Measurements from ENCODE around the gene CPNE5. TPM values are rescaled to one million over a fixed set of nuclear protein-coding genes. Genes with fewer than 3 reads are reported as not detected.

The CPNE5 gene
- total RNA-seq, 1 donor from 2014 or later: 2.3 TPM

DNA sequence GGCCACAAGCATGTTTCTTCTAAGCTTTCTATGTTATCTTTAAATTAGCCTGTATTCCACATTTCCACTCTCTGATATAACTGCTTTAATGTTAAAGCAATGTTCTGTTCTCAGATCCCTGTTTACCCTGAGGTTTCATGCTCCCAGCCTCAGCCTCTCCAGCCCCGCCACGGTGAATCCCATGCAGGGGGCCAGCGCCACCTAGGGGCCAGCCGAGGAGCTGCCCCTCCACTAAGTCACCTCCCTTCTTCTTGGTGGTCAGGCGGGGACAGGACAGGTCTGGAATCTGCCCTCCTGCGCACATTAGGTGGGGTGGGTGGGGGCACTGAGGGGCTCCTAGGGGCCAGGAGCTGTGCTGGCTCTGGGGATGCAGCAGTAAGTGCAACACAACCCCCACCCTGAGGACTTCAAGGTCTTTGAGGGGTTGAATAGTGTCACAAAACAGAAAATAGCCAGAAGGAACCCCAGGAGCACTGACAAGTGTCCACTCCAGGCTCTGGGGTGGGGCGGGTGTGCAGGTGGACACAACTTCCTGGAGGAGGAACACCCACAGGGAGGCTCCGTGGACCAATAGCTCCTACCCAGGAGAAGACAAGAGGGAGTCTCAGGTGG, 80.0 kb downstream of the CPNE5 start:
- no peaks in the 10 kb centered on the region for H3K36me3 ChIP-seq
- DNase-seq (peak; percentile 90), ATAC-seq (peak; percentile 95)
- TF ChIP-seq, protein P1, sequence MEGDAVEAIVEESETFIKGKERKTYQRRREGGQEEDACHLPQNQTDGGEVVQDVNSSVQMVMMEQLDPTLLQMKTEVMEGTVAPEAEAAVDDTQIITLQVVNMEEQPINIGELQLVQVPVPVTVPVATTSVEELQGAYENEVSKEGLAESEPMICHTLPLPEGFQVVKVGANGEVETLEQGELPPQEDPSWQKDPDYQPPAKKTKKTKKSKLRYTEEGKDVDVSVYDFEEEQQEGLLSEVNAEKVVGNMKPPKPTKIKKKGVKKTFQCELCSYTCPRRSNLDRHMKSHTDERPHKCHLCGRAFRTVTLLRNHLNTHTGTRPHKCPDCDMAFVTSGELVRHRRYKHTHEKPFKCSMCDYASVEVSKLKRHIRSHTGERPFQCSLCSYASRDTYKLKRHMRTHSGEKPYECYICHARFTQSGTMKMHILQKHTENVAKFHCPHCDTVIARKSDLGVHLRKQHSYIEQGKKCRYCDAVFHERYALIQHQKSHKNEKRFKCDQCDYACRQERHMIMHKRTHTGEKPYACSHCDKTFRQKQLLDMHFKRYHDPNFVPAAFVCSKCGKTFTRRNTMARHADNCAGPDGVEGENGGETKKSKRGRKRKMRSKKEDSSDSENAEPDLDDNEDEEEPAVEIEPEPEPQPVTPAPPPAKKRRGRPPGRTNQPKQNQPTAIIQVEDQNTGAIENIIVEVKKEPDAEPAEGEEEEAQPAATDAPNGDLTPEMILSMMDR (IDR thresholded peaks at IDR 0.05): peak; percentile 94
- no peak overlapping the region for H3K27ac ChIP-seq
- H3K9me3 ChIP-seq: no peaks in the 10 kb centered on the region
- peaks cover 12% of the 10 kb centered on the region for H3K4me1 ChIP-seq
- H3K4me3 ChIP-seq: no peak overlapping the region
- no peaks in the 10 kb centered on the region for H3K27me3 ChIP-seq
- intact Hi-C loops (cut with DNase I): loop anchor here (5.0 kb wide), 1 partner anchor 67 kb away; no protein-coding TSS in a partner anchor

DNA sequence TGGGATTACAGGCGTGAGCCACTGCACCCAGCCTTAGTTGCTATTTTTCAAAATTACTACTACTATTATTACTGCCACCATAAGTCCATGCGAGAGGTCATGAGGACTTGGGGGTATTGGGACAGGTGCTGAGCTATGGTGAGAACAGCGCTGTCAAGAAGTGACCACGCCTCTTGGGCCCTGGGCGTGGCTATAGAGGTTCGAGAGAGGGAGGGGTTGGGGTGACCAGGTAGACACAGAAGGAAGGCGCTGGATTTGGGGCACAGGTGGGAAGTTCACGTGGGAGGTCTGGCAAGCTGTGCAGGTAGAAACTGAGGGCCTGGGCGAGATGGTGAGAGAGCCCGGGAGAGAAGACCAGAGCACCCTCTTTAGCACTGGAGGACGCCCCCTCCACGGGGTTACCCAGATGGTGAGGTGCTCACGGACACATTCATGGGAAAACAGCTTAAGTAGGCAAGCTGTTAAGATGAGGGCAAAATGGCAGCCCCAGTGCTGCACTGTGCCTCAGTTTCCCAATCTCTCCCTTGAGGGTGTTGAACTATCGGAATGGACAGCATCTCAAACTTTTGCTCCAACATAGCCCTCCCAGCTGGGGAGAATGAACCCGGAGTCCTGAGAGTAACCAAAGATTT, 80.6 kb downstream of the CPNE5 start:
- intact Hi-C loops (cut with DNase I): loop anchor here (5.0 kb wide), 1 partner anchor 66 kb away; no protein-coding TSS in a partner anchor
- DNase-seq: no peak
- H3K9me3 ChIP-seq: no peaks in the 10 kb centered on the region
- H3K27me3 ChIP-seq: no peaks in the 10 kb centered on the region
- ATAC-seq: peak; percentile 15
- H3K36me3 ChIP-seq: no peaks in the 10 kb centered on the region
- H3K27ac ChIP-seq: no peak overlapping the region
- H3K4me1 ChIP-seq: peaks cover 12% of the 10 kb centered on the region
- no peak overlapping the region for H3K4me3 ChIP-seq
- TF ChIP-seq, protein P1 (IDR thresholded peaks at IDR 0.05): no peak

DNA sequence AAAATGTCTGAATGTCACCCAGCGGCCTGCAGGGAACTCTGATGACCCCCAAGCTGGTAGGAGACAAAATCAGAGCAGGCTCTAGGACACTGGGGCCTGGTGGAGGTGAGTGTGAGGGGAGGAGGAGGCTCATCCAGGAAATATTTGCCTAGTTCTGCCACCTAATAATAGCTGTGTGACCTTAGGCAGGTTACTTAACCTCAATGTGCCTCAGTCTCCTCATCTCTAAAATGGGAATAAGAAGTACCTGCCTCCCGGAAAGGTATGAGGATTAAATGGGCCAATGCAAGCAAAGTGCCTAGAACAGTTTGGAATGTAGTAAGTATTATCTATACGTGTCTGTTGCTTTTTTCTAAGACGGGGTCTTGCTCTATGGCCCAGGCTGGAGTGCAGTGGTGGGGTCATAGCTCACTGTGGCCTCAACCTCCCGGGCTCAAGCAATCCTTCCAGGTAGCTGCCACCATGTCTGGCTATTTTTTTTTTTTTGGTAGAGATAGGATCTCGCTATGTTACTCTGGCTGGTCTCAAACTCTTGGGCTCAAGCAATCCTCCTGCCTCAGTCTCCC, 81.2 kb downstream of the CPNE5 start:
- Histone ChIP-seq H3K4me3 (no peak overlapping the region), H3K27me3 (no peaks in the 10 kb centered on the region), H3K27ac (no peak overlapping the region), H3K9me3 (no peaks in the 10 kb centered on the region), H3K36me3 (no peaks in the 10 kb centered on the region), H3K4me1 (peaks cover 12% of the 10 kb centered on the region)
- ATAC-seq: no peak
- no peak for DNase-seq
- intact Hi-C loops (cut with DNase I): loop anchor here (5.0 kb wide), 1 partner anchor 66 kb away; no protein-coding TSS in a partner anchor
- TF ChIP-seq, protein P1 (IDR thresholded peaks at IDR 0.05): no peak

DNA sequence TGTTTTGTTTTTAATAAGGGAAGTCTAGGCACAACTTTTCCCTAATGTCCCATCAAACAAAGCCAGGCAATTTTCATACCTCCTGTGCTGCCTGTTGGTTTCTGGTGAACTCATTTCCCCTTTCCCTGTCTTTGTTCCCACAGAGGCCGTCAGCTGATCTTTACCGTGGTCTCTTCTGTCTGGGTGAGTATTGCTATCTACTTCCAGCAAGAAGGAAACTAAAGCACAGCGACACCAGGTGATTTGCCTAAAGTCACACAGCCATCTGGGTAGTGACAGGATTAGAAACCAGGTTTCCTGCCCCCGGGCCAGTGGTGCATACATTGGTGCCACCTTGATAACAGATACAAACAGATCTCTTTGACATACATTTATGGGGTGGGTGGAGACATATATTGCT, 82.0 kb downstream of the CPNE5 start:
- Histone ChIP-seq H3K4me1 (peaks cover 12% of the 10 kb centered on the region), H3K27me3 (no peaks in the 10 kb centered on the region), H3K4me3 (no peak overlapping the region), H3K36me3 (no peaks in the 10 kb centered on the region), H3K9me3 (no peaks in the 10 kb centered on the region), H3K27ac (no peak overlapping the region)
- ATAC-seq: no peak
- DNase-seq: no peak
- intact Hi-C loops (cut with DNase I): loop anchor here (5.0 kb wide), 1 partner anchor 65 kb away; no protein-coding TSS in a partner anchor
- TF ChIP-seq, protein P1 (IDR thresholded peaks at IDR 0.05): no peak

DNA sequence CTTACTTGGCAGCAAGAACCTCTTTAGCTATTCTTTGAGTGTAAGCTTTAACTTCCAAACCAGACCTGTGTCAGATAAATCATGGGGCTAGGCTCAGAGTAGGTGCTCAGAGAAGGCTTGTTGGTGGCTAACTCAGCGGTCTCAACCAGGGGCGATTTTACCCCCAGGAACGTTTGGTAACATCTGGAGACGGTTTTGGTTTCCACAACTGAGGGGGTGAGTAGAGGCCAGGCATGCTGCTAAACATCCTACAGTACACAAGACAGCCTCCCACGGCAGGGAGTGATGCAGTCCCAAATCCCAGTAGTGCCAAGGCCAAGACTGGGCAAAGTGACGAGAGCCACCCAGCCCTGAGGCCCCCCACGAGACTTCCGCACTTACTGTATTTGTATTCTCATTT, 82.5 kb downstream of the CPNE5 start:
- TF ChIP-seq, protein P1 (IDR thresholded peaks at IDR 0.05): no peak
- no peak for ATAC-seq
- Histone ChIP-seq H3K27ac (no peak overlapping the region), H3K9me3 (no peaks in the 10 kb centered on the region), H3K4me3 (no peak overlapping the region), H3K27me3 (no peaks in the 10 kb centered on the region), H3K36me3 (no peaks in the 10 kb centered on the region), H3K4me1 (peaks cover 12% of the 10 kb centered on the region)
- DNase-seq: no peak
- intact Hi-C loops (cut with DNase I): loop anchor here (5.0 kb wide), 1 partner anchor 64 kb away; no protein-coding TSS in a partner anchor
